Fibroblast of lung (primary cell): ENCODE measurements around the gene SLC44A4. TPM values are rescaled to one million over a fixed set of nuclear protein-coding genes. Genes with fewer than 3 reads are reported as not detected.
"Not testable (repeated sequence)": the region's sequence is repeated elsewhere in the genome, so short reads cannot be mapped to it uniquely, and the experiment has no call there.

Source experiments
- DNase-seq, 2 donors: peaks; one replicate each; pipeline versions ENCODE4 v3.0.0 to v3.0.0-alpha.2; 2010; ENCODE audit warnings: low read depth in 2 of 2
- H2AFZ ChIP-seq: 2 replicates; pipeline ENCODE4 v1.5.1; 2012; ENCODE audit warnings: low read length, control low read depth, inconsistent platforms
- H3K27ac ChIP-seq: 2 replicates; pipeline ENCODE4 v1.5.1; 2011; ENCODE audit warnings: low read length, control low read depth; ENCODE audit not compliant: insufficient read depth
- H3K27me3 ChIP-seq: 2 replicates; pipeline ENCODE4 v1.5.1; 2011; ENCODE audit warnings: mild to moderate bottlenecking, low read length; ENCODE audit not compliant: control insufficient read depth, insufficient read depth
- H3K36me3 ChIP-seq: 2 replicates; pipeline ENCODE4 v1.5.1; 2011; ENCODE audit warnings: low read length; ENCODE audit not compliant: control insufficient read depth, insufficient read depth
- H3K4me1 ChIP-seq: 2 replicates; pipeline ENCODE4 v1.5.1; 2011; ENCODE audit warnings: low read length; ENCODE audit not compliant: control insufficient read depth, insufficient read depth; ENCODE audit errors: extremely low read depth
- H3K4me2 ChIP-seq: 2 replicates; pipeline ENCODE4 v1.5.1; 2011; ENCODE audit warnings: low read length, control low read depth; ENCODE audit not compliant: insufficient read depth; ENCODE audit errors: extremely low read depth
- H3K4me3 ChIP-seq, 4 experiments: fragments of 200-600 bp in 1 of 4; sonication (generic) in 1 of 4; replicated peaks in 1 of 4; 2 replicates each; pipeline ENCODE4 v1.5.1; 2011 to 2016; ENCODE audit warnings: low read length in 4 of 4, low read depth in 3 of 4, mild to moderate bottlenecking in 3 of 4, control low read depth in 2 of 4, inconsistent platforms in 1 of 4, mixed read lengths in 1 of 4; ENCODE audit not compliant: insufficient read depth in 1 of 4; ENCODE audit errors: control extremely low read depth in 1 of 4
- H3K79me2 ChIP-seq: 2 replicates; pipeline ENCODE4 v1.5.1; 2012; ENCODE audit warnings: mild to moderate bottlenecking, low read length, inconsistent platforms; ENCODE audit not compliant: control insufficient read depth, insufficient read depth
- H3K9ac ChIP-seq: 2 replicates; pipeline ENCODE4 v1.5.1; 2011; ENCODE audit warnings: mild to moderate bottlenecking, low read length, control low read depth; ENCODE audit not compliant: insufficient read depth
- H3K9me3 ChIP-seq: 2 replicates; pipeline ENCODE4 v1.5.1; 2012; ENCODE audit warnings: low read depth, low read length; ENCODE audit not compliant: control insufficient read depth, insufficient read depth
- H4K20me1 ChIP-seq: 2 replicates; pipeline ENCODE4 v1.5.1; 2011; ENCODE audit warnings: low read length; ENCODE audit not compliant: control insufficient read depth, insufficient read depth; ENCODE audit errors: extremely low read depth
- CTCF ChIP-seq, 2 donors: IDR thresholded peaks in 1 of 2; conservative IDR thresholded peaks in 1 of 2; 1 replicate in 1 of 2; 2 replicates in 1 of 2; pipeline ENCODE4 v1.5.1; 2011 to 2012; ENCODE audit warnings: low read length in 2 of 2, control low read depth in 1 of 2, inconsistent platforms in 1 of 2, low read depth in 1 of 2, mild to moderate bottlenecking in 1 of 2
- EZH2 ChIP-seq: IDR thresholded peaks from 2 replicates; pipeline ENCODE4 v1.5.1; 2012; ENCODE audit warnings: low read length, control low read depth, mild to moderate bottlenecking; ENCODE audit errors: missing control alignments
- polyA plus RNA-seq, 2 donors: library from polyadenylated mRNA; depleted of rRNA in 1 of 2; stranded (reverse) in 1 of 2; unstranded in 1 of 2; fragments of >200 nt; gene quantifications; 2 replicates each; pipeline ENCODE4 v1.2.1, GENCODE V29; 2011 to 2012; ENCODE audit warnings: missing spikeins in 1 of 2
- total RNA-seq: library from RNA; depleted of rRNA; stranded (reverse); fragments of >200 nt; gene quantifications from 2 replicates; pipeline ENCODE4 v1.2.1, GENCODE V29; 2014

The SLC44A4 gene
- total and polyA plus RNA-seq, 2 donors (not counting 1 experiment from before 2014, with no cell fraction given), result not detected

- H3K4me3 ChIP-seq, H3K9me3 ChIP-seq, H3K79me2 ChIP-seq, H3K4me1 ChIP-seq, H3K36me3 ChIP-seq, H4K20me1 ChIP-seq, DNase-seq, H3K27ac ChIP-seq, H3K9ac ChIP-seq, H3K4me2 ChIP-seq, H3K27me3 ChIP-seq, H2AFZ ChIP-seq: not testable (repeated sequence)
Measured at GRCh38 chr6:31851980-31852718, 26.6 kb downstream of the SLC44A4 start.

GRCh38 chr6:31851485-31851832, 27.3 kb downstream of the SLC44A4 start:
- H4K20me1 ChIP-seq, result no peaks in the 10 kb centered on the region
- TF ChIP-seq EZH2 (no peak), CTCF (conservative IDR thresholded peaks at IDR 0.05 in 1 of 2, IDR thresholded peaks at IDR 0.05 in 1 of 2; ENCODE audit: low read depth in 1 of 2, low read length in 2 of 2) (no peak)
- H3K27ac ChIP-seq, result no peak overlapping the region
- H3K4me3 ChIP-seq, result no peak overlapping the region
- no peak overlapping the region for H3K9ac ChIP-seq
- H2AFZ ChIP-seq, result no peak overlapping the region
- no peaks in the 10 kb centered on the region for H3K36me3 ChIP-seq
- no peaks in the 10 kb centered on the region for H3K9me3 ChIP-seq
- no peaks in the 10 kb centered on the region for H3K4me1 ChIP-seq
- DNase-seq, result peak in 1 of 2 donors; percentile 54
- no peaks in the 10 kb centered on the region for H3K79me2 ChIP-seq
- no peaks in the 10 kb centered on the region for H3K27me3 ChIP-seq
- H3K4me2 ChIP-seq, result peak overlapping the region; percentile 25

- H3K27ac ChIP-seq, result no peak overlapping the region
- H3K27me3 ChIP-seq, result no peaks in the 10 kb centered on the region
- no peaks in the 10 kb centered on the region for H3K36me3 ChIP-seq
- H3K9ac ChIP-seq, result no peak overlapping the region
- no peak for DNase-seq
- H3K9me3 ChIP-seq, result no peaks in the 10 kb centered on the region
- H3K4me1 ChIP-seq, result no peaks in the 10 kb centered on the region
- H3K79me2 ChIP-seq, result no peaks in the 10 kb centered on the region
- H4K20me1 ChIP-seq, result no peaks in the 10 kb centered on the region
- TF ChIP-seq EZH2, result no peak
- no peak overlapping the region for H2AFZ ChIP-seq
- H3K4me2 ChIP-seq, result no peak overlapping the region
- H3K4me3 ChIP-seq, result no peak overlapping the region
Measured at GRCh38 chr6:31850765-31851484, 27.9 kb downstream of the SLC44A4 start.
